WTC11 (cell line): ENCODE results near the gene CYBA. TPM values are rescaled to one million over a fixed set of nuclear protein-coding genes. Genes with fewer than 3 reads are reported as not detected.

Experiments
- ATAC-seq: fragments of 200-7000 bp; cut with Tn5 transposase; 2 replicates; pipeline ENCODE4 v1.10.0; 2021; ENCODE audit warnings: mild to moderate bottlenecking, moderate library complexity
- CTCF ChIA-PET: fragments of 300-600 bp; sonication (Branson Sonifier 250); formaldehyde crosslinking; loops from one replicate; lab custom pipeline; 2021; ENCODE audit warnings: antibody characterized with exemption; lab: Charles Lee
- POLR2A ChIA-PET: fragments of 350-600 bp; sonication (Branson Sonifier 250); formaldehyde crosslinking; loops from one replicate; lab custom pipeline; 2021; ENCODE audit warnings: antibody characterized with exemption; lab: Charles Lee
- DNase-seq: peaks from one replicate; pipeline ENCODE4 v3.0.0; 2021; ENCODE audit warnings: low spot score
- H3K27ac Mint-ChIP-seq: 2 replicates; pipeline ENCODE4 v1.8.0; 2021; ENCODE audit warnings: mixed read lengths
- H3K27me3 Mint-ChIP-seq: 2 replicates; pipeline ENCODE4 v1.8.0; 2021; ENCODE audit warnings: low read depth, mild to moderate bottlenecking, moderate library complexity, mixed read lengths
- H3K36me3 Mint-ChIP-seq: 2 replicates; pipeline ENCODE4 v1.8.0; 2021; ENCODE audit warnings: mixed read lengths
- H3K4me1 Mint-ChIP-seq: 2 replicates; pipeline ENCODE4 v1.8.0; 2022; ENCODE audit warnings: mixed read lengths
- H3K4me3 Mint-ChIP-seq: 2 replicates; pipeline ENCODE4 v1.8.0; 2021; ENCODE audit warnings: mild to moderate bottlenecking, moderate library complexity, mixed read lengths
- H3K9me3 Mint-ChIP-seq: 2 replicates; pipeline ENCODE4 v1.8.0; 2021; ENCODE audit warnings: mixed read lengths
- ATF1 ChIP-seq: sonication (generic); formaldehyde crosslinking; IDR thresholded peaks from 2 replicates; pipeline ENCODE4 v1.8.1; 2023; ENCODE audit warnings: mild to moderate bottlenecking, moderate library complexity, missing genetic modification reagents
- ATF2 ChIP-seq: sonication (generic); formaldehyde crosslinking; IDR thresholded peaks from 2 replicates; pipeline ENCODE4 v1.8.1; 2022; ENCODE audit warnings: low read depth, missing genetic modification reagents, borderline replicate concordance
- CDX4 ChIP-seq: fragments of 250-450 bp; sonication (Bioruptor Pico); IDR thresholded peaks from 2 replicates; pipeline ENCODE4 v1.9.0; 2021; ENCODE audit warnings: moderate library complexity, mild to moderate bottlenecking, inconsistent platforms, borderline replicate concordance
- CTCF ChIP-seq: fragments of 200-600 bp; IDR thresholded peaks from 2 replicates; pipeline ENCODE4 v1.8.0; 2022; ENCODE audit warnings: antibody characterized with exemption
- E2F5 ChIP-seq: sonication (generic); formaldehyde crosslinking; IDR thresholded peaks from 2 replicates; pipeline ENCODE4 v1.8.1; 2022; ENCODE audit warnings: mild to moderate bottlenecking, moderate library complexity, missing genetic modification reagents
- ESRRA ChIP-seq: sonication (generic); formaldehyde crosslinking; IDR thresholded peaks from 2 replicates; pipeline ENCODE4 v1.8.1; 2022; ENCODE audit warnings: mild to moderate bottlenecking, missing genetic modification reagents, borderline replicate concordance
- FOXP1 ChIP-seq: sonication (generic); formaldehyde crosslinking; IDR thresholded peaks from 2 replicates; pipeline ENCODE4 v1.8.0; 2022; ENCODE audit warnings: missing genetic modification reagents, mild to moderate bottlenecking, moderate library complexity, borderline replicate concordance
- FOXP4 ChIP-seq: sonication (generic); formaldehyde crosslinking; IDR thresholded peaks from 2 replicates; pipeline ENCODE4 v1.8.0; 2022; ENCODE audit warnings: mild to moderate bottlenecking, missing genetic modification reagents
- GRHL2 ChIP-seq: fragments of 250-450 bp; sonication (Bioruptor Pico); IDR thresholded peaks from 2 replicates; pipeline ENCODE4 v1.8.0; 2022; ENCODE audit warnings: mild to moderate bottlenecking, moderate library complexity; ENCODE audit not compliant: insufficient replicate concordance, severe bottlenecking
- HMGA2 ChIP-seq: fragments of 250-450 bp; sonication (Bioruptor Pico); IDR thresholded peaks from 2 replicates; pipeline ENCODE4 v1.4.0; 2021; ENCODE audit warnings: mild to moderate bottlenecking, moderate library complexity
- HMGXB4 ChIP-seq: sonication (generic); formaldehyde crosslinking; IDR thresholded peaks from 2 replicates; pipeline ENCODE4 v1.8.1; 2023; ENCODE audit warnings: mild to moderate bottlenecking, moderate library complexity, missing genetic modification reagents
- MAX ChIP-seq: sonication (generic); formaldehyde crosslinking; IDR thresholded peaks from 2 replicates; pipeline ENCODE4 v1.8.0; 2022; ENCODE audit warnings: mild to moderate bottlenecking, missing genetic modification reagents
- MXD4 ChIP-seq: fragments of 250-450 bp; sonication (Bioruptor Pico); IDR thresholded peaks from 2 replicates; pipeline ENCODE4 v1.8.0; 2021; ENCODE audit warnings: mild to moderate bottlenecking, moderate library complexity, borderline replicate concordance
- NR1H2 ChIP-seq: sonication (generic); formaldehyde crosslinking; IDR thresholded peaks from 2 replicates; pipeline ENCODE4 v1.9.0; 2021; ENCODE audit warnings: mild to moderate bottlenecking, moderate library complexity, missing genetic modification reagents
- SMAD3 ChIP-seq: sonication (generic); formaldehyde crosslinking; IDR thresholded peaks from 2 replicates; pipeline ENCODE4 v1.8.0; 2022; ENCODE audit warnings: missing genetic modification reagents, mild to moderate bottlenecking, borderline replicate concordance
- SMAD4 ChIP-seq: sonication (generic); formaldehyde crosslinking; IDR thresholded peaks from 2 replicates; pipeline ENCODE4 v1.8.0; 2022; ENCODE audit warnings: mild to moderate bottlenecking, missing genetic modification reagents
- TCF7 ChIP-seq: sonication (generic); formaldehyde crosslinking; IDR thresholded peaks from 2 replicates; pipeline ENCODE4 v1.8.0; 2022; ENCODE audit warnings: mild to moderate bottlenecking, low read depth, missing genetic modification reagents, moderate library complexity
- ZBTB21 ChIP-seq: sonication (generic); formaldehyde crosslinking; IDR thresholded peaks from 2 replicates; pipeline ENCODE4 v1.8.1; 2023; ENCODE audit warnings: mild to moderate bottlenecking, missing genetic modification reagents, borderline replicate concordance
- ZNF138 ChIP-seq: sonication (generic); formaldehyde crosslinking; conservative IDR thresholded peaks from 2 replicates; pipeline ENCODE4 v1.8.1; 2022; ENCODE audit warnings: mild to moderate bottlenecking, moderate library complexity, missing genetic modification reagents
- ZNF232 ChIP-seq: sonication (generic); formaldehyde crosslinking; IDR thresholded peaks from 2 replicates; pipeline ENCODE4 v1.8.0; 2022; ENCODE audit warnings: mild to moderate bottlenecking, missing genetic modification reagents
- total RNA-seq: library from RNA; stranded (reverse); gene quantifications from 3 replicates; pipeline ENCODE4 v1.2.3, GENCODE V29; 2021

Gene CYBA
- total RNA-seq, 1 experiment from 2014 or later = 169 TPM

GRCh38 chr16:88652762-88653063, 1.9 kb upstream of the CYBA start (continued):
- TF ChIP-seq NR1H2 (CRISPR knock-in tag) (no peak), SMAD3 (CRISPR knock-in tag) (no peak), CTCF (no peak), ATF1 (CRISPR knock-in tag) (no peak), ZNF232 (CRISPR knock-in tag) (no peak), ATF2 (CRISPR knock-in tag) (no peak), E2F5 (CRISPR knock-in tag) (no peak), HMGA2 (CRISPR knock-in tag) (no peak), SMAD4 (CRISPR knock-in tag) (no peak), TCF7 (CRISPR knock-in tag) (no peak), HMGXB4 (CRISPR knock-in tag) (no peak)

GRCh38 chr16:88651989-88652761, 1.3 kb upstream of the CYBA start:
- CTCF ChIA-PET = interaction anchor here (0.8 to 2.0 kb wide), 3 partner anchors 15 to 85 kb away, joined by 3 to 8 read pairs (median 5); no protein-coding TSS in a partner anchor

More at GRCh38 chr16:88651989-88652761, 1.3 kb upstream of the CYBA start:
- POLR2A ChIA-PET = no interaction called here
- Mint-ChIP-seq H3K4me1 (peaks cover 10% of the 10 kb centered on the region), H3K36me3 (peaks cover 11% of the 10 kb centered on the region), H3K9me3 (no peaks in the 10 kb centered on the region), H3K27me3 (no peaks in the 10 kb centered on the region), H3K27ac (no peak overlapping the region), H3K4me3 (no peak overlapping the region)
- DNase-seq (no peak), ATAC-seq (no peak)
- TF ChIP-seq ZBTB21 (no peak), FOXP4 (CRISPR knock-in tag) (no peak), MXD4 (CRISPR knock-in tag) (no peak), E2F5 (CRISPR knock-in tag) (no peak), FOXP1 (CRISPR knock-in tag) (no peak), CDX4 (CRISPR knock-in tag) (no peak), ESRRA (no peak), MAX (no peak), GRHL2 (no peak), ZNF138 (no peak)
